Epithelial cell of prostate (primary cell): ENCODE data around the gene KCNMA1.
"Not testable (repeated sequence)": the region's sequence is repeated elsewhere in the genome, so short reads cannot be mapped to it uniquely, and the experiment has no call there.

Experiments
- DNase-seq: peaks from one replicate; pipeline ENCODE4 v3.0.0-alpha.2; 2011; ENCODE audit warnings: low read depth, low spot score
- H3K27ac ChIP-seq: fragments of 450-650 bp; 2 replicates; pipeline ENCODE4 v1.5.1; 2017; ENCODE audit warnings: mild to moderate bottlenecking

Gene KCNMA1

GRCh38 chr10:77590344-77591237, 47.0 kb downstream of the KCNMA1 start:
- no peak overlapping the region for H3K27ac ChIP-seq
- no peak for DNase-seq

- not testable (repeated sequence) for DNase-seq, H3K27ac ChIP-seq
Observed at GRCh38 chr10:77589703-77590102, 47.9 kb downstream of the KCNMA1 start.

GRCh38 chr10:77588886-77589285, 48.7 kb downstream of the KCNMA1 start:
- no peak for DNase-seq
- no peak overlapping the region for H3K27ac ChIP-seq

- no peak for DNase-seq
- H3K27ac ChIP-seq: peak overlapping the region; percentile 61
Observed at GRCh38 chr10:77587416-77587790, 50.2 kb downstream of the KCNMA1 start.

GRCh38 chr10:77586719-77587415, 50.7 kb downstream of the KCNMA1 start:
- peak overlapping the region; percentile 61 for H3K27ac ChIP-seq
- no peak for DNase-seq

GRCh38 chr10:77584938-77585337, 52.7 kb downstream of the KCNMA1 start:
- DNase-seq: no peak
- no peak overlapping the region for H3K27ac ChIP-seq

GRCh38 chr10:77583527-77583926, 54.1 kb downstream of the KCNMA1 start:
- H3K27ac ChIP-seq: peak overlapping the region; percentile 89
- peak; percentile 50 for DNase-seq

GRCh38 chr10:77582710-77583115, 54.9 kb downstream of the KCNMA1 start:
- peak overlapping the region; percentile 89 for H3K27ac ChIP-seq
- peak; percentile 64 for DNase-seq

- DNase-seq: no peak
- no peak overlapping the region for H3K27ac ChIP-seq
Observed at GRCh38 chr10:77581738-77582137, 55.9 kb downstream of the KCNMA1 start.

- H3K27ac ChIP-seq: no peak overlapping the region
- no peak for DNase-seq
Observed at GRCh38 chr10:77580482-77580881, 57.1 kb downstream of the KCNMA1 start.

- peak overlapping the region; percentile 19 for H3K27ac ChIP-seq
- DNase-seq: no peak
Observed at GRCh38 chr10:77578583-77579227, 58.9 kb downstream of the KCNMA1 start.

GRCh38 chr10:77577666-77578229, 59.9 kb downstream of the KCNMA1 start:
- H3K27ac ChIP-seq: no peak overlapping the region
- no peak for DNase-seq

- H3K27ac ChIP-seq: no peak overlapping the region
- DNase-seq: no peak
Observed at GRCh38 chr10:77576444-77577032, 61.1 kb downstream of the KCNMA1 start.

- no peak overlapping the region for H3K27ac ChIP-seq
- DNase-seq: no peak
Observed at GRCh38 chr10:77576007-77576367, 61.6 kb downstream of the KCNMA1 start.

- H3K27ac ChIP-seq: no peak overlapping the region
- DNase-seq: no peak
Observed at GRCh38 chr10:77575271-77576006, 62.2 kb downstream of the KCNMA1 start.

- no peak overlapping the region for H3K27ac ChIP-seq
Observed at GRCh38 chr10:77574438-77574837, 63.2 kb downstream of the KCNMA1 start.

GRCh38 chr10:77572520-77572919, 65.1 kb downstream of the KCNMA1 start:
- H3K27ac ChIP-seq, DNase-seq: not testable (repeated sequence)

More at GRCh38 chr10:77574438-77574837, 63.2 kb downstream of the KCNMA1 start:
- no peak for DNase-seq

GRCh38 chr10:77571490-77571889, 66.1 kb downstream of the KCNMA1 start:
- no peak for DNase-seq

GRCh38 chr10:77566914-77567566, 70.6 kb downstream of the KCNMA1 start:
- H3K27ac ChIP-seq: no peak overlapping the region
- no peak for DNase-seq

More at GRCh38 chr10:77571490-77571889, 66.1 kb downstream of the KCNMA1 start:
- no peak overlapping the region for H3K27ac ChIP-seq
